Smooth muscle cell (in vitro differentiated cells): ENCODE measurements around the gene CPNE6. TPM values are rescaled to one million over a fixed set of nuclear protein-coding genes. Genes with fewer than 3 reads are reported as not detected.

Experiments used
- DNase-seq: peaks from one replicate; lab custom pipeline; 2025; ENCODE audit not compliant: unreplicated experiment; lab: John Stamatoyannopoulos, UW
- H2AFZ ChIP-seq: fragments of 200-600 bp; sonication (generic); 2 replicates; pipeline ENCODE4 v1.6.0; 2016; ENCODE audit warnings: antibody characterized with exemption, low read depth, mild to moderate bottlenecking
- H3F3A ChIP-seq: fragments of 200-600 bp; sonication (generic); 2 replicates; pipeline ENCODE4 v1.6.0; 2017; ENCODE audit warnings: antibody characterized with exemption, low read depth
- H3K27ac ChIP-seq: fragments of 200-600 bp; sonication (generic); 2 replicates; pipeline ENCODE4 v1.5.1; 2016; ENCODE audit warnings: low read depth, mild to moderate bottlenecking
- H3K27me3 ChIP-seq: fragments of 200-600 bp; sonication (generic); 2 replicates; pipeline ENCODE4 v1.6.1; 2016; ENCODE audit warnings: low read depth, mild to moderate bottlenecking
- H3K36me3 ChIP-seq: fragments of 200-600 bp; sonication (generic); 2 replicates; pipeline ENCODE4 v1.5.1; 2016; ENCODE audit warnings: low read depth
- H3K4me1 ChIP-seq: fragments of 200-600 bp; sonication (generic); 2 replicates; pipeline ENCODE4 v1.5.1; 2016; ENCODE audit warnings: low read depth
- H3K4me2 ChIP-seq: fragments of 200-600 bp; sonication (generic); 2 replicates; pipeline ENCODE4 v1.6.0; 2016; ENCODE audit warnings: mild to moderate bottlenecking
- H3K4me3 ChIP-seq: fragments of 200-600 bp; sonication (generic); 2 replicates; pipeline ENCODE4 v1.5.1; 2016; ENCODE audit warnings: mild to moderate bottlenecking
- H3K79me2 ChIP-seq: fragments of 200-600 bp; sonication (generic); 2 replicates; pipeline ENCODE4 v1.6.0; 2016; ENCODE audit warnings: low read depth, mild to moderate bottlenecking
- H3K9ac ChIP-seq: fragments of 200-600 bp; sonication (generic); 2 replicates; pipeline ENCODE4 v1.6.0; 2016; ENCODE audit warnings: low read depth
- H3K9me3 ChIP-seq: fragments of 200-600 bp; sonication (generic); replicated peaks from 2 replicates; pipeline ENCODE4 v1.5.1; 2016; ENCODE audit warnings: low read depth
- H4K20me1 ChIP-seq: fragments of 200-600 bp; sonication (generic); 2 replicates; pipeline ENCODE4 v1.6.0; 2016; ENCODE audit warnings: low read depth
- WGBS: methylation state at CpG from one replicate; pipeline ENCODE4 v1.1.7; 2016; ENCODE audit warnings: low lambda C conversion rate; 5-methylcytosine and 5-hydroxymethylcytosine counted together
- polyA plus RNA-seq: library from polyadenylated mRNA; unstranded; fragments of >200 nt; fragmentation: Nextera tagmentation; extraction: Ambion mirVana; gene quantifications from 2 replicates; pipeline ENCODE4 v1.2.1, GENCODE V29; 2016
- total RNA-seq: library from RNA; depleted of rRNA; stranded (reverse); fragments of >200 nt; gene quantifications from 2 replicates; pipeline ENCODE4 v1.2.3, GENCODE V29; 2014
- TF ChIP-seq, protein P1 (sequence below): fragments of 200-600 bp; sonication (generic); IDR thresholded peaks from 2 replicates; pipeline ENCODE4 v1.5.1; 2017; ENCODE audit warnings: borderline replicate concordance, mild to moderate bottlenecking, antibody characterized with exemption; ENCODE audit not compliant: insufficient read depth, poor library complexity, severe bottlenecking

The CPNE6 gene
- total and polyA plus RNA-seq, 2 experiments from 2014 or later, result not detected

DNA sequence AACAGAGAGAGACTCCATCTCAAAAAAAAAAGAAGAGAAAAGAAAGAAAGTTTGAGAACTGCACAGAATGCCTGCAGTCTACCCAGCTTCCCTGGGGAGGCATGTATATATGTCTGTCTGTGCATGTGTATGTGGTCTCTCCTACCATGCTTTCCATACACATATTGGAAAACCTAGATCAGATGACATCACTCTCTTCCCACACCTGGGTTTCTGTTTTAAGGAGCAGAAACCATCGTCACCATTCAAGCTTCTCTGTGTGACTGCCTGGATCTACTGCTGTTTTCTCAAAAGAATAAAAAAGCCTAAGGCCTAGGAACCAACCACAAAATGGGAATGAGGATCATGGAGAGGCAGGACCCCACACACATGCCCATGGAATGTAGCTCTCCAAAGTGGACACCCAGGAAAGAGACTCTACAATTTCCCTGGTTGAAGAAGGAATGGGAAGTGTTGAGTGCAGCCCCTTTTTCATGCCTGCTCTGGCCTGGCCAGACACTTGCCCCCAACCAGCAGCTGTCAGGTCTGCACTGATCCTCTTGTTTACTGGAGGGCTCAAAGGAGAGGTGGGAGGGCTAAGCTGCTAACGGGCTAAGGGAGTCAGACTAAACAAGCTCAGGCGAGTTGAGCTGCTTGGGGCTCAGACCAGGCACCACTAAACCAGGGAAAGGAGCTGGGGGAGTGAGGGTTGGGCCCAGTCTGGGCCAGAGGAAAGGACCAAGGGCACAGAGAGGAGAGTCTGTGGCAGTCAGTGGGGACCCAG is 15.0 kb downstream of the CPNE6 start:
- Histone ChIP-seq H3K36me3 (no peaks in the 10 kb centered on the region), H3K4me3 (no peak overlapping the region), H3K27me3 (peaks cover 10% of the 10 kb centered on the region), H3K9ac (no peak overlapping the region), H4K20me1 (no peaks in the 10 kb centered on the region), H2AFZ (no peak overlapping the region), H3K27ac (no peak overlapping the region), H3F3A (no peaks in the 10 kb centered on the region), H3K9me3 (no peaks in the 10 kb centered on the region), H3K4me2 (no peak overlapping the region), H3K4me1 (peaks cover 8% of the 10 kb centered on the region), H3K79me2 (no peaks in the 10 kb centered on the region)
- WGBS, result 43% methylated on average over 3 of the region's 3 CpGs
- TF ChIP-seq, protein P1, sequence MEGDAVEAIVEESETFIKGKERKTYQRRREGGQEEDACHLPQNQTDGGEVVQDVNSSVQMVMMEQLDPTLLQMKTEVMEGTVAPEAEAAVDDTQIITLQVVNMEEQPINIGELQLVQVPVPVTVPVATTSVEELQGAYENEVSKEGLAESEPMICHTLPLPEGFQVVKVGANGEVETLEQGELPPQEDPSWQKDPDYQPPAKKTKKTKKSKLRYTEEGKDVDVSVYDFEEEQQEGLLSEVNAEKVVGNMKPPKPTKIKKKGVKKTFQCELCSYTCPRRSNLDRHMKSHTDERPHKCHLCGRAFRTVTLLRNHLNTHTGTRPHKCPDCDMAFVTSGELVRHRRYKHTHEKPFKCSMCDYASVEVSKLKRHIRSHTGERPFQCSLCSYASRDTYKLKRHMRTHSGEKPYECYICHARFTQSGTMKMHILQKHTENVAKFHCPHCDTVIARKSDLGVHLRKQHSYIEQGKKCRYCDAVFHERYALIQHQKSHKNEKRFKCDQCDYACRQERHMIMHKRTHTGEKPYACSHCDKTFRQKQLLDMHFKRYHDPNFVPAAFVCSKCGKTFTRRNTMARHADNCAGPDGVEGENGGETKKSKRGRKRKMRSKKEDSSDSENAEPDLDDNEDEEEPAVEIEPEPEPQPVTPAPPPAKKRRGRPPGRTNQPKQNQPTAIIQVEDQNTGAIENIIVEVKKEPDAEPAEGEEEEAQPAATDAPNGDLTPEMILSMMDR, result no peak
- DNase-seq, result no peak

DNA sequence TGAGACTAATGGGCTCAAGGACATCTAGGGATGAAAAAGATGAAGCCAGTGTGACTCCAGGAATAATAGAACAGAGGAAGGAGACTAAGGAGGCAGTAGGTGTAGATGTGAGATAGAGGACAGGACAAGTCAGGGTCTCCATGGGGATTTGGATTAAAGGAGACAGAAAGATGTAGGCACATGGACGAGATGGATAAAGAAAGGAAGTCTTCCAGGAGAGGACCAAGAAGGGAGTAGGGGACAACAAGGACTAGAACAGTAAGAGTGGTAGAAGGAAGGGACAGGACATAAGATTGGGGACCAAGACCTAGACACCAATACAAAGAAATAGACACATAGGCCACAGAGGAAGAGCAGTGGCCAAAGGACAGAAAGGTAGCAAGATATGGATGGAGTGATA is 15.6 kb downstream of the CPNE6 start:
- Histone ChIP-seq H3K9ac (no peak overlapping the region), H3K36me3 (no peaks in the 10 kb centered on the region), H3F3A (no peaks in the 10 kb centered on the region), H3K79me2 (no peaks in the 10 kb centered on the region), H2AFZ (no peak overlapping the region), H3K4me1 (peaks cover 3% of the 10 kb centered on the region), H3K4me2 (no peak overlapping the region), H3K27ac (no peak overlapping the region), H3K27me3 (peaks cover 5% of the 10 kb centered on the region), H4K20me1 (no peaks in the 10 kb centered on the region), H3K9me3 (no peaks in the 10 kb centered on the region), H3K4me3 (no peak overlapping the region)
- TF ChIP-seq, protein P1, result no peak
- no peak for DNase-seq
- WGBS, result 79% methylated on average over 1 of the region's 1 CpG

DNA sequence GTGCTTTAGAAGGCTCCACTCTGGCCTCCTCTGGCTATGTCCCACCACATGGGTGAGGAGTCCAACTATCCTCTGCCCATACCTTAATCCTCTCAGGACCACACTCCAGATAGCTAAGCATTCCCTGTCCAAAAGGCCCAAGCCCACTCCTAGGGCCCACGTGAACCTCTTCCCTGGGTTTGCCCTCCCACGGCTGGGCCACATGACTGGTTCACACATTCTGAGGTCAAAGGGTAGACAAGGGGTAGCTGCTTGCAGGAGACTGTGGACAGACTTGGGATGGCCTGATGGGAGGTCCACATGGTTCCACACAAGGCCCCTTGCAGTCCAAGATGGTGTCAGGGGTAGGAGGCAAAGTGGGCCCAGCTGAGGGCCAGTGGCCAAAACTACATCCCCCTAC is 16.7 kb downstream of the CPNE6 start:
- Histone ChIP-seq H3K27me3 (no peaks in the 10 kb centered on the region), H2AFZ (no peak overlapping the region), H3K36me3 (no peaks in the 10 kb centered on the region), H3F3A (no peaks in the 10 kb centered on the region), H4K20me1 (no peaks in the 10 kb centered on the region), H3K9me3 (no peaks in the 10 kb centered on the region), H3K4me1 (peaks cover 3% of the 10 kb centered on the region), H3K9ac (no peak overlapping the region), H3K27ac (no peak overlapping the region), H3K4me2 (no peak overlapping the region), H3K4me3 (no peak overlapping the region), H3K79me2 (no peaks in the 10 kb centered on the region)
- TF ChIP-seq, protein P1, result no peak
- 91% methylated on average over 2 of the region's 2 CpGs for WGBS
- DNase-seq, result no peak

DNA sequence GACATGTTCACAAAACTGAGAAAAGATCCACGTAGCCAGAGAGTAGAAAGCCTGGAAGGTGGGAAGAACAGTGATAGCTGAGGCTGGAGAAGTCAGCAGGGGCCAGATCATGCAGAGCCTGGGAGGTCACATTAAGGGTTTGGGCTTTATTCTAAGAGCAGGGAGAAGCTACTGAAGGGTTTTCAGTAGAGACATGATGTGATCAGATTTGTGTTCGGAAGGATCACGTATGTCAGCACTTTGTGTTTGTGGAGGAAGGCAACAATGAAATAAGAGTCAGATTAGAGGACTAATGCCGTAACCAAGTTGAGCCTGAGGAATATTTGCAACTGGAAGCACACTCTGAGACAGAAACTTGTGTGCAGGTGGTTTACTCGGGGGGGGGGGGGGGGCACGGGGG is 18.5 kb downstream of the CPNE6 start:
- H3K27ac ChIP-seq, result no peak overlapping the region
- no peaks in the 10 kb centered on the region for H3K36me3 ChIP-seq
- H3K79me2 ChIP-seq, result no peaks in the 10 kb centered on the region
- H3K4me2 ChIP-seq, result no peak overlapping the region
- no peak overlapping the region for H3K9ac ChIP-seq
- H2AFZ ChIP-seq, result no peak overlapping the region
- no peaks in the 10 kb centered on the region for H3F3A ChIP-seq
- TF ChIP-seq, protein P1, result no peak
- peaks cover 4% of the 10 kb centered on the region for H3K4me1 ChIP-seq
- DNase-seq, result no peak
- no peaks in the 10 kb centered on the region for H3K9me3 ChIP-seq
- H3K4me3 ChIP-seq, result no peak overlapping the region
- 89% methylated on average over 5 of the region's 6 CpGs for WGBS
- H4K20me1 ChIP-seq, result no peaks in the 10 kb centered on the region
- H3K27me3 ChIP-seq, result no peaks in the 10 kb centered on the region
